Kidney capillary endothelial cell (primary cell): Measurements from ENCODE around the gene PRKCH.
A peak's percentile ranks its signal among the peaks of the same experiment; 100 is the strongest.
"Not testable (repeated sequence)": the region's sequence is repeated elsewhere in the genome, so short reads cannot be mapped to it uniquely, and the experiment has no call there.

Source experiments
- DNase-seq: peaks from one replicate; pipeline ENCODE4 v3.0.0-alpha.2; 2018; ENCODE audit warnings: low spot score

The PRKCH gene

GRCh38 chr14:61515436-61516117, 194.2 kb downstream of the PRKCH start:
- no peak for DNase-seq

- DNase-seq: no peak
These were observed 194.9 kb downstream of the PRKCH start for GRCh38 chr14:61516118-61516743.

- no peak for DNase-seq
These were observed 195.7 kb downstream of the PRKCH start for GRCh38 chr14:61516964-61517653.

DNA sequence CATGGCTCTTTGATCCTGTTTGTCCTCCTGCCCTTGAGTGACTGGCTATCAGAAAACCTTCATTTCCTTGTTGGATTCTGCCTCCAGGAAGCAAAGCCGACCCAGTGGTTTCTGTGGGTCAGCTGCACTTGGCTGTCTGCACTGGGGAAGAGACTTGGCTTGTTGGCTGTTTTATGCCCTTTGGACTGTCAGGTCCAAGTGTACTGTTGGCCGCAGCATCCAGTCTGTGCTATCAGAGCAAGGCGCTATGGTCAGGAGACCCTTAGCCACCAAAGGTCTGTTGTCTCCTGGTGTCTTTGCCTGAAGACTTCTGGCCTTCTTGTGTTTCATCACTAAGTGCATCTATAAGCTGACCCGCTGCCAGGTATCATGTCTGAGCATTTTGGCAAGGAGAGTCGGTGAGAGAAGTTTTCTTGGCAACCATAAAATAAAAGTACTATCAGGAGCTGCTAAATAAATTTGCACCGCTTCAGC, 196.6 kb downstream of the PRKCH start:
- no peak for DNase-seq

GRCh38 chr14:61518403-61518802, 197.0 kb downstream of the PRKCH start:
- DNase-seq: no peak

DNA sequence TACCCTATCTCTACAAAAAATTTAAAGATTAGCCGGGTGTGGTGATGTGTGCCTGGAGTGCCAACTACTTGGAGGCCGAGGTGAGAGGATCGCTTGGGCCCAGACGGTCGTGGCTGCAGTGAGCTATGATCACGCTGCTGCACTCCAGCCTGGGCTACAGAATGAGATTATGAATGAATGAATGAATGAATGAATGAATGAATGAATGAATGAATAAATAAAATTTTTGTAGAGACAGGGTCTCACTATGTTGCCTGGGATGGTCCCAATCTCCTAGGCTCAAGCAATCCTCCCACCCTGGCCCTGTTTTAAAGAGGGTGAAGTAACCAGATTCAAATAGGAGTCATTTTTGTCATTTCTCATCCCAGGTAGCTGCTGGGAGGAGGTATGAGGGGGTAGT, 197.7 kb downstream of the PRKCH start:
- DNase-seq: no peak

DNA sequence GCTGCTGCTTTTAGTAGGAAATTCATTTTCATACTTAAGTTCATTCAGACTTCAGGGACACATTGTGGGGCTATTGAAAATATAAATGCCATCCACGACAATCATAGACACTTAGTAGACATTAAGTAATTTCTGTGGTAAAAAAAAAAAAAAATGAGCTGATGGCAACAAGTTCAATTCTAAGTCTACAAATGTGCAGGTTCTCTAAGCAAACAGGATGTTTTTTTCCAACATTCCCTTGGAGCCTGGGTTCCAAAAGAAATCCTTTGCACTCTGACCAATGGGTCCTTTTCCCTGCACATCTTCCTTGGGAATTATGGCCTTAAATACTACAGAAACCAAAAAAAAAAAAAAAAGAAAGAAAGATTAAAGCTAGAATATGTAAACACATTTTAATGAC, 198.4 kb downstream of the PRKCH start:
- no peak for DNase-seq

GRCh38 chr14:61520576-61520975, 199.2 kb downstream of the PRKCH start:
- DNase-seq: no peak

- no peak for DNase-seq
These were observed 200.4 kb downstream of the PRKCH start for GRCh38 chr14:61521773-61522172.

DNA sequence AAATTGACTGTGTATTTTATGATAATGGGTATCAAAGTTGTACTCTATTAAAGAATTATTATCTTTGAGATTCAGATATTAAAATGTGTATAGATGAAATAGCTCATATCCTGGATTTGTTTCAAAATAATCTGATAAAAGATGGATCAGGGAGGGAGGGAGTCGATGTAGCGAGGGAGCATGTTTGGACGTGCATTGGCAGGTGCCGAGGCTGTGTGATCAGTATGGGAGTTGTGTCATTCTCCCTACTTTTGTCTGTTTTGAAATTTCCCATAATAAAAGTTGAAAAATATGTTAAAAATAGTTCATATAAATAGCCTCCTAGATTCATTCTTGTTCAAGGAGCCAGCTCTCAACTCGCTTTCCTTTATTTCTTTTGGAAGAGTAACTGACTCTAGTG, 202.4 kb downstream of the PRKCH start:
- no peak for DNase-seq

GRCh38 chr14:61524211-61524806, 202.9 kb downstream of the PRKCH start:
- peak; percentile 96 for DNase-seq

- no peak for DNase-seq
These were observed 203.5 kb downstream of the PRKCH start for GRCh38 chr14:61524936-61525292.

GRCh38 chr14:61525293-61526011, 204.1 kb downstream of the PRKCH start:
- DNase-seq: peak; percentile 98

GRCh38 chr14:61526405-61527312, 205.3 kb downstream of the PRKCH start:
- DNase-seq: peak; percentile 55

GRCh38 chr14:61527325-61528100, 206.1 kb downstream of the PRKCH start:
- DNase-seq: no peak

- no peak for DNase-seq
These were observed 207.2 kb downstream of the PRKCH start for GRCh38 chr14:61528591-61529021.

DNA sequence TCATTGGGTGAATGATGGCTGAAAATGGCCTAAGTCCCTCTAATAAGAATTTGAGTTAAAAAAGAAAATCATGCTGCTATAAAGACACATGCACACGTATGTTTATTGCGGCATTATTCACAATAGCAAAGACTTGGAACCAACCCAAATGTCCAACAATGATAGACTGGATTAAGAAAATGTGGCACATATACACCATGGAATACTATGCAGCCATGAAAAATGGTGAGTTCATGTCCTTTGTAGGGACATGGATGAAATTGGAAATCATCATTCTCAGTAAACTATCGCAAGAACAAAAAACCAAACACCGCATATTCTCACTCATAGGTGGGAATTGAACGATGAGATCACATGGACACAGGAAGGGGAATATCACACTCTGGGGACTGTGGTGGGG, 208.0 kb downstream of the PRKCH start:
- not testable (repeated sequence) for DNase-seq

GRCh38 chr14:61530296-61530695, 208.9 kb downstream of the PRKCH start:
- no peak for DNase-seq

GRCh38 chr14:61530896-61531295, 209.5 kb downstream of the PRKCH start:
- DNase-seq: no peak

DNA sequence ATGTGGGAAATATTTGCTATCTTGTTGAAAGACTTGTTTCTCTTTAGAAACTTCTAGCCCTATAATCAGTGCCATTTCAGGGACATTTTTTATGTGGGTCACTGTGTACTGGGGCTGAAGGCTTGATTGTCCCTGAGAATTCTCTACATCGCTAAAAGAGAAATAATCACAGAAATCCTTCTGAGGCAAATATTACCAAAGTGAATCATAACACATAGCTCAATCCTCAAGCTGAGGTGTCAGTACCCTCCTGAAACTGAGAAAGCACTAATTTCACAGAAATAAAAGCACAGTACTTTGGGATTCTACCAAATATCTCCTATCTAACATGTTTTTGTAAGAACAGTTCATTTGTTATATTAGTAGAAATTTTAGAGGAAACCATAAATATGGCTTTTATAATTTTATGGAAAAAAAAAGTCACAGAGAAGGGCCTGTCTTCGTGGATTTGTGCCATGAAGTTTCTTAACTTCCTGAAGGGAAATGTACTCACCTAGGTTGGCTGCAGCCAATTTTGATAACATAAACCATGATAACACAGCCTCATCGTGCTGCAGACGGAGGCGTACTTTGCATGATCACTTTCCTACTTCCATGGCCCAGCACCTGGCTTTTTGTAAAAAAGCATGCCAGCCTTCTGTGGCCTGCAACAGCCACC, 210.2 kb downstream of the PRKCH start:
- DNase-seq: peak; percentile 32
